Right cardiac atrium (tissue), 5 donors: Measurements from ENCODE around the gene EHBP1. TPM values are rescaled to one million over a fixed set of nuclear protein-coding genes. Genes with fewer than 3 reads are reported as not detected.
"Not testable (repeated sequence)": the region's sequence is repeated elsewhere in the genome, so short reads cannot be mapped to it uniquely, and the experiment has no call there.

ENCODE experiments used
- ATAC-seq, 2 donors: fragments of 200-7000 bp; cut with Tn5 transposase; one replicate each; pipeline versions ENCODE4 v1.8.0 to v1.9.1; 2020; ENCODE audit warnings: moderate library complexity in 2 of 2, mild to moderate bottlenecking in 1 of 2
- DNase-seq, 3 donors: peaks; one replicate each; pipeline ENCODE4 v3.0.0-alpha.2; 2020
- H3K27ac ChIP-seq: one replicate; pipeline ENCODE4 v1.5.1; 2013; ENCODE audit warnings: mild to moderate bottlenecking, low read length, control low read depth, moderate library complexity
- H3K27me3 ChIP-seq: one replicate; pipeline ENCODE4 v1.6.1; 2013; ENCODE audit not compliant: control insufficient read depth, insufficient read depth
- H3K4me1 ChIP-seq: one replicate; pipeline ENCODE4 v1.6.1; 2013; ENCODE audit warnings: low read length; ENCODE audit not compliant: control insufficient read depth, insufficient read depth
- H3K4me3 ChIP-seq: one replicate; pipeline ENCODE4 v1.5.1; 2013; ENCODE audit warnings: low read length, control low read depth
- H3K9me3 ChIP-seq: one replicate; pipeline ENCODE4 v1.6.1; 2013; ENCODE audit warnings: low read length; ENCODE audit not compliant: control insufficient read depth
- WGBS: extraction: QIAGEN DNeasy Blood & Tissue Kit; methylation state at CpG from one replicate; pipeline ENCODE4 v1.1.7; 2013; 5-methylcytosine and 5-hydroxymethylcytosine counted together
- intact Hi-C, 4 donors: fragments of 100-400 bp; cut with DNase I; formaldehyde crosslinking; loops; one replicate each; pipeline versions ENCODE4 v1.11.0 to v1.14.0; 2022 to 2023
- polyA plus RNA-seq: library from polyadenylated mRNA; stranded (reverse); fragments of 200-250 nt; gene quantifications from one replicate; pipeline ENCODE4 v1.2.3, GENCODE V29; 2013
- total RNA-seq, 4 donors: library from RNA; stranded (reverse); fragmentation: NEBNext Ultra II Directional; extraction: Animal tissue kit (Norgen Biotek cat#: 25700); gene quantifications; one replicate each; pipeline ENCODE4 v1.2.1, GENCODE V29; 2021
- donor health status: healthy with polysubstance abuse.
- donor health status: DM: no; HTN: yes; CAD: no.
- donor health status: DM: no; HTN: no; CAD: no.
- donor health status: DM: no; HTN: yes; CAD: no; lungs with severe emphysema.
- donor health status: DM: yes; HTN: yes; CAD: no.

EHBP1 gene
- total and polyA plus RNA-seq, 5 donors: 13.5 to 37.5 (median 33.2) TPM

DNA sequence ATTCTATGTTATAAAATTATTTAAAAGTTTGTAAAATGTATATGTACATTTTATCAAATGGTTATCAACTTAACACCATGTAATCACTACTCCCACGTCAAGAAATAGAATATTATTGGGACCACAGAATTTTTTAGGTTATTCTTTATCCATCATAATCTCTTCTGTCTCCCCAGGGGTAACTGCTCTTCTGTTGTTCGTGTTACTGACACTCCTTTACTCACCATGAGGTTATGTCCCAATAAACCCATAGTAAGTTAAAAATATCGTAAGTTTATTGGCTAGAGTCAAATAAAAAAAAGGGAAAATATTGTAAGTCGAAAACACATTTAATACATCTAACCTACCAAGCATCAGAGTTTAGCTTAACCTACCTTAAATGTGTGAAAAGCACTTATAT, 359.1 kb downstream of the EHBP1 start:
- intact Hi-C loops: no loop called here
- no peaks in the 10 kb centered on the region for H3K9me3 ChIP-seq
- peaks cover 16% of the 10 kb centered on the region for H3K27me3 ChIP-seq
- no peak overlapping the region for H3K27ac ChIP-seq
- ATAC-seq (no peak), DNase-seq (no peak)
- H3K4me3 ChIP-seq: no peak overlapping the region
- WGBS: 69% methylated on average over 4 of the region's 4 CpGs
- H3K4me1 ChIP-seq: no peaks in the 10 kb centered on the region

- WGBS: 64% methylated on average over 3 of the region's 3 CpGs
- H3K27ac ChIP-seq: no peak overlapping the region
- H3K27me3 ChIP-seq: peaks cover 16% of the 10 kb centered on the region
- intact Hi-C loops: no loop called here
- no peaks in the 10 kb centered on the region for H3K9me3 ChIP-seq
- DNase-seq (no peak), ATAC-seq (no peak)
- H3K4me1 ChIP-seq: no peaks in the 10 kb centered on the region
- H3K4me3 ChIP-seq: no peak overlapping the region
These were observed 360.8 kb downstream of the EHBP1 start for GRCh38 chr2:63066265-63066664.

DNA sequence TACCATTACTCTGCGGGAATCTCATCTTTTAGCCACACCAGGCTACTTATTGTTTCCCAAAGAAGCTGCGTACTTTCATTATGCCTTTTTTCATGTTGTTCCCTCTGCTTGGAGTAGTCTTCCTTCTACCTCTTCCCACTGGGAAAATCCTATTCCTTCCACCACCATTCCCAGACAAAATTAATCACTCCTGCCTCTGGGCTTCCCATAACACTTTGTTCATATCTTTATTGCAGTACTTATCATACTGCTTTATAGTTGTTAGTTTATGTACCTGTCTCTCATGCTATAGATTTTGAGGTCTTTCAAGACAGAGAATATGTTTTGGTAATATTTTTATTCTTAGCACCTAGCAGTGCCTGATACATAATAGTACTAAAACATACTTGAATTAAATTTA, 361.3 kb downstream of the EHBP1 start:
- Histone ChIP-seq H3K27me3 (peaks cover 20% of the 10 kb centered on the region), H3K9me3 (no peaks in the 10 kb centered on the region), H3K27ac (no peak overlapping the region), H3K4me1 (no peaks in the 10 kb centered on the region), H3K4me3 (no peak overlapping the region)
- 93% methylated on average over 2 of the region's 2 CpGs for WGBS
- no peak for DNase-seq
- no peak for ATAC-seq
- intact Hi-C loops: no loop called here

- no peak for ATAC-seq
- WGBS: 80% methylated on average over 2 of the region's 2 CpGs
- Histone ChIP-seq H3K4me1 (no peaks in the 10 kb centered on the region), H3K27me3 (peaks cover 6% of the 10 kb centered on the region), H3K27ac (no peak overlapping the region), H3K4me3 (no peak overlapping the region), H3K9me3 (no peaks in the 10 kb centered on the region)
- intact Hi-C loops: no loop called here
- DNase-seq: no peak
These were observed 366.2 kb downstream of the EHBP1 start for GRCh38 chr2:63071664-63072063.

GRCh38 chr2:63073994-63074393, 368.5 kb downstream of the EHBP1 start:
- Histone ChIP-seq H3K4me1 (no peaks in the 10 kb centered on the region), H3K4me3 (no peak overlapping the region), H3K27me3 (peaks cover 4% of the 10 kb centered on the region), H3K27ac (no peak overlapping the region), H3K9me3 (no peaks in the 10 kb centered on the region)
- intact Hi-C loops: no loop called here
- DNase-seq (no peak), ATAC-seq (no peak)
- 79% methylated on average over 3 of the region's 3 CpGs for WGBS

GRCh38 chr2:63074399-63074798, 368.9 kb downstream of the EHBP1 start:
- intact Hi-C loops, H3K9me3 ChIP-seq, H3K27me3 ChIP-seq, H3K4me3 ChIP-seq, H3K4me1 ChIP-seq, DNase-seq, H3K27ac ChIP-seq, ATAC-seq: not testable (repeated sequence)
- 84% methylated on average over 4 of the region's 4 CpGs for WGBS

DNA sequence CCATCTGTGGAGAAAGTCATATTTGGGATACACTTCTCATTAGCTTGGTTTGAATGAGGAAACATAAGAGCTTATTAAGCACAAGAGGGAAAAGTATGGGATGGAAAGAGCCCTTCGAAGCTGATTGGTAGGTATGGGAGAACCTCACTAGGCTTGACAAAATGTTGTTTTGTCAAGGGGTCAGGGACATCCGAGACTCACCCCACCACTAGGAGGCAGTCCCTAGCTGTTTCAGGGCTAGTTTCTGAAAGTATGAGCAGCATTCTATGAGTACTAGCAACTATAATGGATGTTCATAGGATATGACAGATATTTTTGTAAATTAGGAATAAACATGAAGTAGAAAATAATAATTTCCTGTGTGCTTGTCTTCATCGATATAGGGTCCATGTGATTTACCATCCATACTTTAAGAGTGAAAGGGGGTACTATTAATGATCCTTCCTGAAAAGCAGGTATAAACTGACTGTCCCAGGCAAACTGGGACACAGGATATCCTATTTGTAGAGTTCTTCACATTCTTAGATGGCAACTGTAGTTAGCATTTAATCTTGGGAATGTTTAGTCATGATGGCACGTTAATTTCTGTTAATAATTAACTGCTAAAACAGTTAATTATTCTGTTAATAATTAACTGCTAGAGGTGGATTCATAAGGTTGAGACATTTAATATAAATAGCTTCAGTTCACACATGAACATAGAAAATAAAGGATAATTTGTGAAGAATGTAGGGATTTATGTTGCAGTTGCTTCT, 373.5 kb downstream of the EHBP1 start:
- ATAC-seq (no peak), DNase-seq (no peak)
- no peak overlapping the region for H3K4me3 ChIP-seq
- intact Hi-C loops: no loop called here
- no peaks in the 10 kb centered on the region for H3K27me3 ChIP-seq
- no peak overlapping the region for H3K27ac ChIP-seq
- no peaks in the 10 kb centered on the region for H3K9me3 ChIP-seq
- 74% methylated on average over 4 of the region's 4 CpGs for WGBS
- no peaks in the 10 kb centered on the region for H3K4me1 ChIP-seq

DNA sequence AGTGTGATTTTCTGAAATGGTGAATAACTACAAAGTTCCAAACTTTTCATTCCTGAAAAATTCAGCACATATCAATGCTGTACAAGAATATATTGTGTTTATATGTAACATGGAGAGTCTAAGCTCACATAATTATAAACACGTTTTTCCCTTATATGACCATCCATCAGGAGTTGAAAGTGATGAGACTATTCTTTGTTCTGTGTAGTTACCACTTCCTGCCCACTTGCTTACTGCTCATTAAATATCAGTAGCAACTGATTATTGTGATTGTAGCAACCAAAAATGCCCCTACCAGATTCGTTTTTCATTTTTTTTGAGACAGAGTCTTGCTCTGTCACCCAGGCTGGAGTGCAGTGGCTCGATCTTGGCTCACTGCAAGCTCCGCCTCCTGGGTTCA, 375.9 kb downstream of the EHBP1 start:
- WGBS: 72% methylated on average over 4 of the region's 4 CpGs
- ATAC-seq: no peak

DNA sequence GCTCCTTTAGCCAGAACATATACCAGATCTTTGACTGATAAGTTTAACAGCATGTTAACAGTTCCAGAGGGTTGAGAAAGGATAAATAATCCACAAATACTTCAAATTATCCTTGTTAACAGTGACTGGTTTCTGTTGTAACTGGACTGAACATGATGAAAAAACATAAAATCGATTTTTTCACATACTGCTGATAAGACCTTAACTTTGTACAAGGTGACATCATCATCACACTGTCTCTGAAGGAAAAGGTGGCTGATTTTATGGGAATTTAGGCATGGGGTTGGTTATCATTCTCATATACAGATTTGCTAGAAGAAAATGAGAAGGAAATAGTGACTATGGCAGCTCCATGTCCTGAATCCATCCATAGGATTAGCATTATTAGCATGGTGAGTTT, 381.2 kb downstream of the EHBP1 start:
- Histone ChIP-seq H3K4me1 (no peaks in the 10 kb centered on the region), H3K27me3 (no peaks in the 10 kb centered on the region), H3K27ac (no peak overlapping the region), H3K4me3 (no peak overlapping the region), H3K9me3 (no peaks in the 10 kb centered on the region)
- DNase-seq (no peak), ATAC-seq (no peak)
- intact Hi-C loops: no loop called here
- WGBS: 40% methylated on average over 1 of the region's 1 CpG

More for the DNA sequence above, 375.9 kb downstream of the EHBP1 start:
- H3K27me3 ChIP-seq: no peaks in the 10 kb centered on the region
- no peak for DNase-seq
- H3K9me3 ChIP-seq: no peaks in the 10 kb centered on the region
- H3K4me1 ChIP-seq: no peaks in the 10 kb centered on the region
- intact Hi-C loops: no loop called here
- H3K27ac ChIP-seq: no peak overlapping the region
- no peak overlapping the region for H3K4me3 ChIP-seq

DNA sequence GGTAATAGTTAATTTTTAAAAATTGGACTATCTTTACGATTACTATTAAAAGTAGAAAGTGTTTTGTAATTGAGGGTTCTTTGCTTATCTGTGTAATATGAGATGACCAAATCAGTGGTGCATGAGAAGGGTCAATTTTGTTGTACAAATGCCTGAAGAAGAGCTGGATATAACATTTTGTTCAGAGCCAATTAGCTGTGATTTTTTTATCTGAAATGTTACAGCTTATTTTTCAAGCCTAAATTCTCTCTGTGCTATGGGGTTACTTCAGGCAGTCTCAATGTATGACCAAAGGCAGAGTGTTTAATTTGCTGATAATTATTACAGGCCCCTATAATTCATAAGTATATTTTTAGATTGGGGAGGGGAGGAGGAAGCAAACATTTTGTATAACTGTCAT, 386.9 kb downstream of the EHBP1 start:
- intact Hi-C loops: no loop called here
- 57% methylated on average over 1 of the region's 1 CpG for WGBS
- H3K4me1 ChIP-seq: no peaks in the 10 kb centered on the region
- DNase-seq (no peak), ATAC-seq (no peak)
- no peak overlapping the region for H3K4me3 ChIP-seq
- no peaks in the 10 kb centered on the region for H3K9me3 ChIP-seq
- H3K27ac ChIP-seq: no peak overlapping the region
- no peaks in the 10 kb centered on the region for H3K27me3 ChIP-seq

DNA sequence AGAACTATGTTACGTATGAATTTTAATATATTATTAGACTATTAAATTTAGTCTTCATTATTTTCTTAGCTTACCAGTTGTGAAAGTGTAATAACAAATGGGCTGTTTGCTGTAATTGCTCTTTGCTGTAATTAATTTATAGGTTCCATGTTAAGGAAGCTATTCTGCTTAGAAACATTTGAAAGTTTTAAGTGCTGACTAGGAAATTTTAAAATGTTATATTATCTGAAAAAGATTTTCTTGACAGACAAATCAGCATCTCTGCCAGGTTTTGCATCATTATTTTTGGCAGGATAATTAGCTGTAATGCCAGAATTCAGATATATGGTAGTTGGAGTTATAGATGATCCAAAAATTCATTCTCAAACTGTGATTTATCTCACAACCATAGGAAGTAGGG, 387.3 kb downstream of the EHBP1 start:
- DNase-seq: no peak
- ATAC-seq: no peak
- intact Hi-C loops: no loop called here
- Histone ChIP-seq H3K4me1 (no peaks in the 10 kb centered on the region), H3K4me3 (no peak overlapping the region), H3K27me3 (no peaks in the 10 kb centered on the region), H3K27ac (no peak overlapping the region), H3K9me3 (no peaks in the 10 kb centered on the region)
- WGBS: 1% methylated on average over 1 of the region's 1 CpG

DNA sequence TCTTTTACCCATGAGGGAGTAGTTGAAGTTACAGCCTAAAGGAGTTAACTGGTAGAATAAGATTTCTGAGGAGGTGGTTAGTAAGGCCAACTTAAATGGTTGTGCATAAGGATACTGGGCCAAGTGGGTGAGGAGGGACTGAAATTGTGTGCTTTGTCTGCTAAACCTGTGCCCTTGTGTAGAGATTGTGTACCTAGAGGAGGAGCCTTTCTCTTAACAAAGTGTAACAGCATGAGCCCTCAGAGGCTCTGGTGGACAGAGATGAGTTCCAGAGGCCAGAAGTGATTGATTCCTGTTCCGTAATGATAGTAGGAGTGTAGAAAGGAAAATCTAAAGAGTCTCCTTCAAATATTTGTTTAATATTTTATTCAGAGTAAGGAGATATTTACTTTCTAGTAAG, 388.0 kb downstream of the EHBP1 start:
- H3K27ac ChIP-seq: no peak overlapping the region
- DNase-seq (no peak), ATAC-seq (no peak)
- no peak overlapping the region for H3K4me3 ChIP-seq
- no peaks in the 10 kb centered on the region for H3K9me3 ChIP-seq
- 76% methylated on average over 1 of the region's 1 CpG for WGBS
- H3K4me1 ChIP-seq: no peaks in the 10 kb centered on the region
- H3K27me3 ChIP-seq: no peaks in the 10 kb centered on the region
- intact Hi-C loops: no loop called here
